K562 (cell line): ENCODE results near the gene ZNF213. TPM values are rescaled to one million over a fixed set of nuclear protein-coding genes. Genes with fewer than 3 reads are reported as not detected.
A peak's percentile ranks its signal among the peaks of the same experiment; 100 is the strongest.

Experiments
- ATAC-seq: fragments of 200-7000 bp; cut with Tn5 transposase; 3 replicates; pipeline ENCODE4 v1.9.1; 2020; ENCODE audit warnings: moderate library complexity
- BruUV-seq: library from RNA; stranded (reverse); fragments of 400-500 nt; replicated peaks from 2 replicates; lab custom pipeline; 2021; lab: Mats Ljungman, UMichigan
- CTCF ChIA-PET: fragments of 300-600 bp; formaldehyde crosslinking; extraction: SDS; loops from one replicate; lab custom pipeline; 2021; ENCODE audit warnings: low intra/inter-chr PET ratio; lab: Yijun Ruan, JAX
- POLR2A ChIA-PET: fragments of 300-600, 350-650 bp; sonication (Branson Sonifier 250); formaldehyde crosslinking; extraction: SDS; loops from one replicate; lab custom pipeline; 2021; ENCODE audit warnings: antibody characterized with exemption, inconsistent platforms; lab: Yijun Ruan, JAX
- DNase-seq, 4 experiments: peaks; one replicate each; pipeline versions ENCODE4 v3.0.0 to v3.0.0-alpha.2; 2011 to 2018; ENCODE audit warnings: low spot score in 3 of 4, mixed read lengths in 3 of 4; ENCODE audit errors: extremely low read depth in 1 of 4
- FAIRE-seq: peaks from 2 replicates; lab custom pipeline; 2011; peaks lifted over from hg19 to GRCh38; lab: Jason Lieb, UNC
- H2AFZ ChIP-seq: 2 replicates; pipeline ENCODE4 v1.6.0; 2011; ENCODE audit warnings: low read depth, low read length, control low read depth, inconsistent platforms
- H3K27ac ChIP-seq: fragments of 200-600 bp; 3 replicates; pipeline ENCODE4 v1.8.0; 2011; ENCODE audit warnings: low read depth, mild to moderate bottlenecking, control low read depth, inconsistent platforms, low read length, moderate library complexity, mixed read lengths; ENCODE audit errors: extremely low read depth
- H3K27me3 ChIP-seq, 2 experiments: fragments of 300-600 bp in 1 of 2; 2 replicates in 1 of 2; 3 replicates in 1 of 2; pipeline versions ENCODE4 v1.6.0 to v1.8.0; 2011; ENCODE audit warnings: inconsistent platforms in 2 of 2, low read length in 2 of 2, mild to moderate bottlenecking in 1 of 2, mixed read lengths in 1 of 2, moderate library complexity in 1 of 2; ENCODE audit not compliant: control insufficient read depth in 2 of 2, insufficient read depth in 2 of 2
- H3K36me3 ChIP-seq: fragments of 300-600 bp; 3 replicates; pipeline ENCODE4 v1.8.0; 2011; ENCODE audit warnings: mild to moderate bottlenecking, low read length, inconsistent platforms; ENCODE audit not compliant: control insufficient read depth, insufficient read depth
- H3K4me1 ChIP-seq, 2 experiments: fragments of 200-600 bp in 1 of 2; replicated peaks in 1 of 2; 2 replicates in 1 of 2; 3 replicates in 1 of 2; pipeline versions ENCODE4 v1.5.1 to v1.8.0; 2011; ENCODE audit warnings: inconsistent platforms in 2 of 2, low read length in 2 of 2, mild to moderate bottlenecking in 1 of 2, mixed read lengths in 1 of 2, moderate library complexity in 1 of 2; ENCODE audit not compliant: control insufficient read depth in 2 of 2, insufficient read depth in 2 of 2
- H3K4me2 ChIP-seq: 2 replicates; pipeline ENCODE4 v1.6.1; 2011; ENCODE audit warnings: low read length, control low read depth, inconsistent platforms, mixed read lengths; ENCODE audit not compliant: insufficient read depth
- H3K4me3 ChIP-seq: fragments of 200-600 bp; sonication (generic), shearing (Covaris generic); 2 replicates; pipeline ENCODE4 v1.5.1; 2016; ENCODE audit warnings: control low read depth, inconsistent platforms
- H3K79me2 ChIP-seq: fragments of 200-600 bp; 3 replicates; pipeline ENCODE4 v1.8.0; 2011; ENCODE audit warnings: low read length, inconsistent platforms; ENCODE audit not compliant: control insufficient read depth, insufficient read depth
- H3K9ac ChIP-seq, 2 experiments: 2 replicates each; pipeline versions ENCODE4 v1.6.0 to v1.6.1; 2011; ENCODE audit warnings: low read depth in 2 of 2, low read length in 2 of 2, control low read depth in 1 of 2, inconsistent platforms in 1 of 2, mild to moderate bottlenecking in 1 of 2, mixed read lengths in 1 of 2; ENCODE audit not compliant: insufficient read depth in 1 of 2
- H3K9me1 ChIP-seq: one replicate; pipeline ENCODE4 v1.6.0; 2011; ENCODE audit warnings: inconsistent platforms, mild to moderate bottlenecking, low read length, moderate library complexity; ENCODE audit not compliant: control insufficient read depth, insufficient read depth
- H3K9me3 ChIP-seq: replicated peaks from 2 replicates; pipeline ENCODE4 v1.5.1; 2011; ENCODE audit warnings: low read depth, low read length, inconsistent platforms; ENCODE audit not compliant: control insufficient read depth, insufficient read depth
- H4K20me1 ChIP-seq: replicated peaks from 2 replicates; pipeline ENCODE4 v1.6.1; 2011; ENCODE audit warnings: low read length, inconsistent platforms, mixed read lengths; ENCODE audit not compliant: control insufficient read depth, insufficient read depth
- ETV5 ChIP-seq: sonication (generic); formaldehyde crosslinking; IDR thresholded peaks from 2 replicates; pipeline ENCODE4 v1.4.0; 2020; ENCODE audit warnings: low read depth, mild to moderate bottlenecking, missing genetic modification reagents
- GTF3C2 ChIP-seq: IDR thresholded peaks from 3 replicates; pipeline ENCODE4 v1.6.1; 2011; ENCODE audit warnings: borderline replicate concordance, mild to moderate bottlenecking, moderate library complexity; ENCODE audit not compliant: insufficient read length; ENCODE audit errors: extremely low read depth
- KDM2B ChIP-seq: fragments of 250-450 bp; sonication (Bioruptor Pico); IDR thresholded peaks from 2 replicates; pipeline ENCODE4 v1.8.0; 2021; ENCODE audit warnings: mild to moderate bottlenecking, moderate library complexity
- L3MBTL2 ChIP-seq: fragments of 450-650 bp; IDR thresholded peaks from 2 replicates; pipeline ENCODE4 v1.6.1; 2016; ENCODE audit warnings: mild to moderate bottlenecking, moderate library complexity
- MBD1 ChIP-seq: fragments of 250-450 bp; sonication (Bioruptor Pico); IDR thresholded peaks from 2 replicates; pipeline ENCODE4 v1.8.0; 2022; ENCODE audit warnings: inconsistent platforms
- MYC ChIP-seq, 2 experiments: fragments of 250-450 bp in 1 of 2; sonication (Bioruptor Pico) in 1 of 2; IDR thresholded peaks; 2 replicates each; pipeline versions ENCODE4 v1.5.1 to v1.6.1; 2012 to 2021; ENCODE audit warnings: low read depth in 2 of 2, borderline replicate concordance in 1 of 2, improper control_type of control experiment in 1 of 2, low read length in 1 of 2, mild to moderate bottlenecking in 1 of 2, moderate library complexity in 1 of 2
- PHF8 ChIP-seq: fragments of 200-600 bp; sonication (generic); IDR thresholded peaks from 2 replicates; pipeline ENCODE4 v1.6.1; 2012; ENCODE audit warnings: mixed run types, mild to moderate bottlenecking, inconsistent platforms, low read length, moderate library complexity, borderline replicate concordance
- YY1 ChIP-seq, 3 experiments: IDR thresholded peaks; 2 replicates each; pipeline ENCODE4 v1.6.1; 2011; ENCODE audit warnings: low read length in 2 of 3, mild to moderate bottlenecking in 2 of 3, moderate library complexity in 2 of 3, borderline replicate concordance in 1 of 3, control low read depth in 1 of 3, low read depth in 1 of 3; ENCODE audit not compliant: insufficient read depth in 3 of 3, insufficient replicate concordance in 2 of 3, control insufficient read depth in 1 of 3, insufficient read length in 1 of 3; ENCODE audit errors: extremely low read depth in 1 of 3
- ZNF408 ChIP-seq: fragments of 250-450 bp; sonication (Bioruptor Pico); IDR thresholded peaks from 2 replicates; pipeline ENCODE4 v1.4.0; 2020; ENCODE audit warnings: low read depth, mild to moderate bottlenecking, moderate library complexity
- WGBS: fragments of 100-300 bp; shearing (Covaris generic); methylation state at CpG from one replicate; pipeline ENCODE4 v1.1.6; 2016; ENCODE audit warnings: low coverage, mixed read lengths; ENCODE audit not compliant: insufficient coverage; ENCODE audit errors: missing lambda C conversion rate; 5-methylcytosine and 5-hydroxymethylcytosine counted together
- in situ Hi-C: fragments of 300-500 bp; cut with MboI; formaldehyde crosslinking; loops from 4 replicates; pipeline ENCODE4 v1.15.0; 2018; ENCODE audit warnings: inconsistent platforms, mixed read lengths
- intact Hi-C: fragments of 100-400 bp; cut with micrococcal nuclease; formaldehyde crosslinking; loops from 2 replicates; pipeline ENCODE4 v1.14.2; 2022
- polyA plus RNA-seq, 8 experiments: library from polyadenylated mRNA; depleted of rRNA in 4 of 8; stranded (reverse) in 5 of 8; unstranded in 3 of 8; fragments of >200 nt; fragmentation: Nextera tagmentation in 2 of 8; fragmentation: Illumina TruSeq in 1 of 8; extraction: Ambion mirVana in 2 of 8; extraction: Trizol in 1 of 8; gene quantifications; 2 replicates each; pipeline versions ENCODE4 v1.2.1 to v1.2.3, GENCODE V29; 2011 to 2014; ENCODE audit warnings: inconsistent platforms in 1 of 8, missing spikeins in 1 of 8
- total RNA-seq, 7 experiments: library from RNA; depleted of rRNA in 6 of 7; stranded (reverse); fragments of >200 nt in 6 of 7; fragmentation: Illumina TruSeq in 2 of 7; extraction: Trizol in 2 of 7; gene quantifications; 2 replicates each; pipeline versions ENCODE4 v1.2.1 to v1.2.3, GENCODE V29; 2011 to 2021; ENCODE audit warnings: low replicate concordance in 1 of 7
- TF ChIP-seq, protein P1 (sequence below): fragments of 450-650 bp; conservative IDR thresholded peaks from 2 replicates; pipeline ENCODE4 v1.6.1; 2016; ENCODE audit warnings: missing genetic modification characterization, low read depth, mild to moderate bottlenecking, control low read depth, missing compliant biosample characterization
- TF ChIP-seq, protein P2 (sequence below): fragments of 450-650 bp; IDR thresholded peaks from 2 replicates; pipeline ENCODE4 v1.6.1; 2017; ENCODE audit warnings: mild to moderate bottlenecking, moderate library complexity

ZNF213 gene
- total and polyA plus RNA-seq, 9 of the 15 experiments (the other 6 are each of a cell fraction or from before 2014, with no cell fraction given) = 0.49 to 10.0 (median 1.8) TPM

DNA sequence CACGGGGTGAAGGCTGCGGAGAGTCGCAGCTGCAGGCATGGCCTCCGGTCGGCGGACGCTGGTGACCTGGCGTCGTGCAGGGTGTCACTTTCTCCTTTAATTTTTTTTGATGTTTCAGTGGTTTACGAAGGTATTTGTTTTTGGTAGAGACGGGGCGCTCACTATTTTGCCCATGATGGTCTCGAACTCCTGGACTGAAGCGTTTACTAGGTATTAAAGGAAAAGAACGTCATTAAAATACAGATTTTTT, 17.1 kb downstream of the ZNF213 start:
- Histone ChIP-seq H3K36me3 (no peaks in the 10 kb centered on the region), H3K27me3 (no peaks in the 10 kb centered on the region), H3K27ac (peak overlapping the region; percentile 81), H3K9me1 (no peaks in the 10 kb centered on the region), H3K9ac (peak overlapping the region; percentile 58 to 93), H3K79me2 (no peaks in the 10 kb centered on the region), H3K9me3 (no peaks in the 10 kb centered on the region), H3K4me3 (peak overlapping the region; percentile 62), H3K4me1 (peaks cover 0 to 39% of the 10 kb centered on the region in 2 experiments; a peak in 3 of 5 replicates), H4K20me1 (peaks cover 4% of the 10 kb centered on the region; the same call in 1 of the 2 replicates), H2AFZ (peak overlapping the region; percentile 95), H3K4me2 (peak overlapping the region; percentile 99)
- 0% methylated on average over 15 of the region's 15 CpGs for WGBS
- DNase-seq = peak in 1 of 4 experiments; percentile 35
- no peak for FAIRE-seq
- ChIA-PET CTCF (interaction anchor here (0.5 kb wide), 1 partner anchor 125 kb away, joined by 3 read pairs; no protein-coding TSS in a partner anchor), POLR2A (interaction anchor here (0.5 to 1.3 kb wide), 3 partner anchors 9 to 86 kb away, joined by 3 to 6 read pairs (median 3); no protein-coding TSS in a partner anchor)
- intact Hi-C loops (loop anchor here (1.0 to 10.0 kb wide), 3 partner anchors 15 to 113 kb away; no protein-coding TSS in a partner anchor), in situ Hi-C loops (no loop called here)
- BruUV-seq = no TSS peak
- ATAC-seq = no peak
- TF ChIP-seq MYC (IDR thresholded peaks at IDR 0.05; ENCODE audit: low read depth, low read length) (0 out of 2 replicates have a peak, but pooled peaks have one; percentile 17), MYC (CRISPR knock-in tag; IDR thresholded peaks at IDR 0.05; ENCODE audit: borderline replicate concordance, low read depth) (no peak), KDM2B (CRISPR knock-in tag) (0 out of 2 replicates have a peak, but pooled peaks have one; percentile 8), MBD1 (CRISPR knock-in tag) (no peak), ETV5 (CRISPR knock-in tag) (0 out of 2 replicates have a peak, but pooled peaks have one; percentile 7), PHF8 (peak; percentile 25; the same call in 1 of the 2 replicates), GTF3C2 (peak; percentile 40), L3MBTL2 (peak; percentile 98), YY1 (IDR thresholded peaks at IDR 0.05; ENCODE audit: borderline replicate concordance in 1 of 3, control insufficient read depth in 1 of 3, extremely low read depth in 1 of 3, insufficient read depth in 3 of 3, insufficient read length in 1 of 3, insufficient replicate concordance in 2 of 3, low read depth in 1 of 3, low read length in 2 of 3) (peak in 2 of 3 experiments; percentile 57 to 75), ZNF408 (no peak)
- TF ChIP-seq, protein P1, sequence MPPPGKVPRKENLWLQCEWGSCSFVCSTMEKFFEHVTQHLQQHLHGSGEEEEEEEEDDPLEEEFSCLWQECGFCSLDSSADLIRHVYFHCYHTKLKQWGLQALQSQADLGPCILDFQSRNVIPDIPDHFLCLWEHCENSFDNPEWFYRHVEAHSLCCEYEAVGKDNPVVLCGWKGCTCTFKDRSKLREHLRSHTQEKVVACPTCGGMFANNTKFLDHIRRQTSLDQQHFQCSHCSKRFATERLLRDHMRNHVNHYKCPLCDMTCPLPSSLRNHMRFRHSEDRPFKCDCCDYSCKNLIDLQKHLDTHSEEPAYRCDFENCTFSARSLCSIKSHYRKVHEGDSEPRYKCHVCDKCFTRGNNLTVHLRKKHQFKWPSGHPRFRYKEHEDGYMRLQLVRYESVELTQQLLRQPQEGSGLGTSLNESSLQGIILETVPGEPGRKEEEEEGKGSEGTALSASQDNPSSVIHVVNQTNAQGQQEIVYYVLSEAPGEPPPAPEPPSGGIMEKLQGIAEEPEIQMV = peak; percentile 63; the same call in 1 of the 2 replicates
- TF ChIP-seq, protein P2, sequence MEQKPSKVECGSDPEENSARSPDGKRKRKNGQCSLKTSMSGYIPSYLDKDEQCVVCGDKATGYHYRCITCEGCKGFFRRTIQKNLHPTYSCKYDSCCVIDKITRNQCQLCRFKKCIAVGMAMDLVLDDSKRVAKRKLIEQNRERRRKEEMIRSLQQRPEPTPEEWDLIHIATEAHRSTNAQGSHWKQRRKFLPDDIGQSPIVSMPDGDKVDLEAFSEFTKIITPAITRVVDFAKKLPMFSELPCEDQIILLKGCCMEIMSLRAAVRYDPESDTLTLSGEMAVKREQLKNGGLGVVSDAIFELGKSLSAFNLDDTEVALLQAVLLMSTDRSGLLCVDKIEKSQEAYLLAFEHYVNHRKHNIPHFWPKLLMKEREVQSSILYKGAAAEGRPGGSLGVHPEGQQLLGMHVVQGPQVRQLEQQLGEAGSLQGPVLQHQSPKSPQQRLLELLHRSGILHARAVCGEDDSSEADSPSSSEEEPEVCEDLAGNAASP = no peak
